G401 (cell line): Measurements from ENCODE around the gene SMIM44. TPM values are rescaled to one million over a fixed set of nuclear protein-coding genes. Genes with fewer than 3 reads are reported as not detected.

Experiments used
- total RNA-seq: library from RNA; depleted of rRNA; stranded (reverse); fragments of >200 nt; shearing (Covaris generic); gene quantifications from 2 replicates; pipeline ENCODE4 v1.2.3, GENCODE V29; 2014; rRNA removed

Gene SMIM44
- total RNA-seq, 1 experiment from 2014 or later = not detected

Other genes starting within 250 kb of the SMIM44 start
- 3.2 and 8.9 TPM in 2 replicates for gene NFIC, start 116.9 kb downstream of the SMIM44 start, total RNA-seq
- 0.24 TPM in 1 of 2 replicates, not detected in the other for gene SMIM24, start 2.9 kb downstream of the SMIM44 start, total RNA-seq
- 53.9 and 64.8 TPM in 2 replicates for gene DOHH, start 17.2 kb upstream of the SMIM44 start, total RNA-seq
- 76.0 and 81.3 TPM in 2 replicates for gene FZR1, start 22.9 kb upstream of the SMIM44 start, total RNA-seq
- gene TEKTIP1, start 55.7 kb upstream of the SMIM44 start, total RNA-seq = not detected in 2 replicates
- gene MFSD12, start 74.1 kb upstream of the SMIM44 start, total RNA-seq = 128 and 151 TPM in 2 replicates
- gene HMG20B, start 89.5 kb upstream of the SMIM44 start, total RNA-seq = 131 and 174 TPM in 2 replicates
- not detected in 2 replicates for gene GIPC3, start 102.0 kb upstream of the SMIM44 start, total RNA-seq
- 7.7 and 9.7 TPM in 2 replicates for gene TBXA2R, start 123.4 kb upstream of the SMIM44 start, total RNA-seq
- 43.3 and 47.8 TPM in 2 replicates for gene CACTIN, start 143.3 kb upstream of the SMIM44 start, total RNA-seq
- 5.3 and 13.0 TPM in 2 replicates for gene PIP5K1C, start 217.0 kb upstream of the SMIM44 start, total RNA-seq
- 12.4 and 15.1 TPM in 2 replicates for gene TJP3, start 224.9 kb upstream of the SMIM44 start, total RNA-seq